IPS-NIHi11 (cell line): Measurements from ENCODE around the gene GPRC5D.
A peak's percentile ranks its signal among the peaks of the same experiment; 100 is the strongest.

Experiments
- DNase-seq: peaks from one replicate; pipeline ENCODE4 v3.0.0; 2012; ENCODE audit warnings: mixed read lengths, low spot score

GPRC5D gene

DNA sequence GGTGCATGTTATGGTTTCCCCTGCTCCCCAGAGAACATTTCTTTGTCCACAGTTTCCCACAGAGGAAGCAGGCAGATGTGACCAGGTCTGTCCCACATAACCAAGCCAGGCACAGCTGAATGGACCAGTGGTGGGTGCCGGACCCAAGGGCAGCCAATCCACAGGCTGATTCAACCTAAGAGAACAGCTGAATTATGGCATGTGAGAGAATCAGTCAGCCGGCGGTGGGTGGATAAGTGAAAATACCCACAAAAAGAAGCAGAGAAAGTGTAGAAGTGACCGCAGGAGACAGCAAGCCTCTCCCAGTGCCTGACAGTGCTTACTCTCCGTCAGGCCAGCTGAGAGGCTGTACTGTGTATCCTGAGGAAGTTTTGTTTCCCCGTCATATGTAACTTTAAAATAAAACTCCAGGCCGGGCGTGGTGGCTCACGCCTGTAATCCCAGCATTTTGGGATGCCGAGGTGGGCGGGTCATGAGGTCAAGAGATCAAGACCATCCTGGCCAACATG lies 14.9 kb downstream of the GPRC5D start:
- no peak for DNase-seq

DNA sequence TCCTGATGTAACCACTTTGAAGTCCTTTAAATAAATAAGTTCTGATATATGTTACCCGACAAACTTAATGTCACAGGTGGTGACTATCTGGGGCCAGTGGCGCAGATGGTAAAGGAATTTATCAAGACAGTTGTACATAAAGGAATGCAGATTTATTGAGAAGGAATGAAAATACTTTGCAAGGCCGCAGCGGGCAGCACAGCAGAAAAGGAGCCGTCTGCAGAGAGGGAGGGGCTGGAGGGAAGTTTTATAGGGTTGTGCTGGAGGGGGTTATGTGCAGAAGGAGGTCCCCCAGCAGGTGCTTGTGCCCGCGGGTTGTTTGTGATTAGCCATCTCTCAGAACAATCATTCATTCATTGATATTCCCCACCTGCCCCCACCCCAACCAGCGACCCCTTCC lies 17.4 kb downstream of the GPRC5D start:
- no peak for DNase-seq

DNA sequence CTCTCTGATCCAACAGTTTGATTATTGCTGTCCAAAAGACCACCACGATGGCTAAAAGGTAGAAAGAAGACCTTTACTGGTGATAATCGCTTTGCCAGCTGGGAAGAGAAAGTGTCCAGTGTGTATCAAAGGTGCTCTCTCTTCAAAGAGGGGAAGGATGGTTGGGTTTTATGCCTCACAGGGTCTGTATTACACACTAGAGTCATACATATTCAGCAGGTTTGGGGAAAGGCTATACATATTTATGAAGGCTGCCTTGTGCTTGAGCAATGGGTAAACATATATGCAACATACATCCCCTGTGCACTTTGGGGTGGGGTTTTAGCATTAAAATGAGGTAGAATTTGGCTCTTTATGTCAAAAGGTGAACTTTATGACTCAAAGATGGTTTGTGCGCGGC lies 18.2 kb downstream of the GPRC5D start:
- DNase-seq = no peak

DNA sequence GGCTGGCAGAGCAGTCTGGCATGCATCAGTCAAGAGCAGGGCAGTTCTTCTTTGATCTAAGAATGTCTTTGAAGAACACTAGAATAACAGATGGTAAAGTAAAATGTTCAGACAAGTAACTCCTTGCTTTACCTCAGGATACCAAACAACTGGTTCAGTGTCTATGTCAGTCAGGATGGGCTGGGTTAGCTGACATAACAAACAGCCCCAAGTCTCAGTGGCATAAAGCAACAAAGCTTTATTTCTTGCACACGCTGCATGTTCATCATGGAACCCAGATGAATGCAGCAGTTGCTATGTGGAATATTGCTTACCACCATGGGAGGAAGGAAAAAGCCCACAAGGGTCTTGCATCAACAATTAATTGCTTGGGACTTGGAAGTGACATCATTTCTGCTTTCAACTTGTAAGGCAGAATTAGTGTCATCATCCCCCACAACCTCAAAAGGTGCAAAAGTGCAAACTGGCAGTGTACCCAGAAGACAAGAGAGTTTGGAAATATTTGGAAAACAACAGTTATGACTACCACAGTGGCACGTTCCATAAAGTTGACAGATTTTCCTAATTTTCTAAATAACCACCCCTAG lies 21.2 kb downstream of the GPRC5D start:
- no peak for DNase-seq

DNA sequence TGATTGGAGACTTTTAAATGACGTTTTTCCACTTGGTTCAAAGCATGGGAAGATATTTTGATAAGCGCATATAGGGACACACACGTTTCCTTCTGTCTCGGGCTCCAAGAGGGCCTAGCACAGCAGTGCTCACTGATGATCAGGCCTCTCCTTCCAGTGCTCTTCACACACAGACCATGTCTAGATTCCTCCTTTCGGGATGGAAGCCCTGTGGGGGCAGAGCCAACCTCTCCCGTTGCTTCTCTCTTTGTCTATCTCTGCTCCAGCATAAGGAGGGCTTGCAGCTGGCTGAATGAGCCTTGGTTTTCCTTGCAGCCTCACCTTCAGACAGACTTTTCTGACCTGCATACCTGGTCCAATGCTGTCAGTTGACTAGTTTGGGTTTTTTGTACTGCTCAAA lies 22.3 kb downstream of the GPRC5D start:
- no peak for DNase-seq

DNA sequence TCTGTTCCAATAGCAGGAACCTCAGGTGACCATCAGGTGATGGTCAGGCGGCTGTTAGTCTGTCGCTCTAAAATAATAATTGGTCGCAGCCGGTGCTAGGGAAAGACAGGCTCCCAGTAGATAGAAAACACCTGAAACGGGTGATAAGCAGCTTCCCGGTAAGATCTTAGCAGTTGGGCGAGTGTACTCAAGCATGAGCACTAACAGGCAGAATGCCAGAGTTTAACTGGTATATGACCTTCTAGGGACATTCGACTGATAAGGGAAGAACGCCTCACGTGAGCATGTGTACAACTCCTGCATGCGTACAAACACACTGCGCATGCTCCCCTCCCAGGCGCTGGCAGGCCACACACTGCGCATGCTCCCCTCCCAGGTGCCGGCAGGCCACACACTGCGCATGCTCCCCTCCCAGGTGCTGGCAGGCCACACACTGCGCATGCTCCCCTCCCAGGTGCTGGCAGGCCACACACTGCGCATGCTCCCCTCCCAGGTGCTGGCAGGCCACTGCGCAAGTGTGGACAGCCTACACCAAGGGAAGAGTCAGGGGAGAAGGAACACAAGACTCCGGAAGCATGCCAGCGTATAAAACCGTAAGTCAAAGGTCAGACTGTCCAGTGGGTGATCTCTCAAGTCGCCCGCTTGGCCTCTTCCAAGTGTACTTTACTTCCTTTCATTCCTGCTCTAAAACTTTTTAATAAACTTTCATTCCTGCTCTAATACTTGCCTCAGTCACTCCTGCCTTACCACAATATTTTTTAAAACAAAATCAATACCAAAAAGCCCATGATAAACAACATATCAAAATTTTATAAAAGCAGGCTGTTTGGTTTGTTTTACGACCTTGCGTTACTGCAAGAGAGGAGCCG lies 24.5 kb downstream of the GPRC5D start:
- peak; percentile 50 for DNase-seq

DNA sequence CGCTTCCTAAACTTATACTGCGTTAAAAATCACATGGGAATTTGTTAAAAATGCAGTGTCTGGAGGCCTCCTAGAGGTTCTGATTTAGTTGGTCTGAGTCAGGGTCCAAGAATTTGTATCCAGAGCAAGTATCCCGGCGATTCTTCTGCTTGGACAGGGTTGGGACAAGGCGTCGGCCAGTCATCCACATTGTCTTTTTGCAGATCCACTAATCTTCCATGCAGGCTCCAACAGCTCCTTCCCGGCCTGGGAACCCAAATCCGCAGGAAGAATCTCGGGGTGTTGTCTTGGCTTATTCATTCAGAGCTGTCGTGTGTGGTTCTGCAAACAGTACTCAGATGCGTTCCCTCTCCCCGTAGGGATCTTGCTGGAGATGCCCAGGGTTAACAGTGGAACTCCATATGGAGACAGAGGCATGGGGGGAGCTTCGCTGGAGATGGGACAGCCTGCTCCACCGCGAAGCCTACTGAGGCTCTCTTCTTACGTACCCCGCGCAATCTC lies 25.3 kb downstream of the GPRC5D start:
- no peak for DNase-seq

DNA sequence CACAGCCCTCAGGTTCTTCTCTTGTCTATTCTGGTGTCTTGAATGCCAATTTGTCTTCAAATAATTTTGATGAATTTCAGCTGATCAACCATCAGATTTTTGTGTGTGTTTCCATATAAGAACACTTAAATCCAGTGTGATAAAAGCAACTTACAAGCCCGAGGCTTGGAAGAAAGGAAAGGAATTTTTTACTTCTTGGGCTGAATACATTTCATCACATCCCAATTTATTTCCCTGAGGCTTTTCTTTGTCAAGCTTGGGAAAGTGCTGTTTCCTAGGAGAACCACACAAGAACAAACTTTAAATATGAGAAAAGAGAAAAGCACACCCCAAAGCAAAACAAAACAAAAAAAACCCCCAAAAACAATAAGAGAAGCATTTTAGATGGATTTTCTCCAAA lies 26.6 kb downstream of the GPRC5D start:
- DNase-seq = no peak

DNA sequence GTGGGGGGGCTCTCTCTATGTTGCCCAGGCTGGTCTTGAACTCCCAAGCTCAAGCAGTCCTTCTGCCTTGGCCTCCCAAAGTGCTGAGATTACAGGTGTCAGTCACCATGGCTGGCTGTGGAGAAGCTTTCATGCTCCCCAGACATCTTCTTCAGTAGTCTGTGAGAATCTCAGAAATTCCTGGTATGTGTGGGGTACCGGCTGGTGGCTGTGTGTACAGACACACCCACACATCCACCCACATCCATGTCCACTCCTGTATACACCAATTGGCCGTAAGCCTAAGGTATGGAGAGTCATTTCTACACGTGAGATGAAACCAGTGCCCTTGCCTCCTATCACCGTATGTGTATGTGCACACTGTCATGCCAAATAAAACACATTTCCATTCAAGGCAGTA lies 27.8 kb downstream of the GPRC5D start:
- DNase-seq = no peak

DNA sequence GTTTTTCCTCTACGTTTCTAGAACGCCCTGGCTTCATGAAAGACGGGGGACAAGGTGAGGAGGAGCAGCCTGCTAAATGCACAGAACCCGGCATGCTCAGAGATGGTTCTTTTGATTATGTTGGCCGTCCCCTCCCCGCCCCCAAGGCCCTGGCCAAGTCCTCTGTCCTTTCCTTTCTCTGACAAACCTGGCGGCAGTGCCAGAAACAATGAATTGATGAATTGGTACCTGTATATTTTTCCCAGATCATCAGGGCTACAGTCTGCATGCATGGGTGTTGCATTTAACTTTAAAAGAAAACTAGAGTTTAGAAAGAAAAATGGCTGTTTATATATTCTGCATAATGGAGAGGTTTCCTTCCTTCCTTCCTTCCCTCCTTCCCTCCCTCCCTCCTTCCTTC lies 29.0 kb downstream of the GPRC5D start:
- DNase-seq = no peak

DNA sequence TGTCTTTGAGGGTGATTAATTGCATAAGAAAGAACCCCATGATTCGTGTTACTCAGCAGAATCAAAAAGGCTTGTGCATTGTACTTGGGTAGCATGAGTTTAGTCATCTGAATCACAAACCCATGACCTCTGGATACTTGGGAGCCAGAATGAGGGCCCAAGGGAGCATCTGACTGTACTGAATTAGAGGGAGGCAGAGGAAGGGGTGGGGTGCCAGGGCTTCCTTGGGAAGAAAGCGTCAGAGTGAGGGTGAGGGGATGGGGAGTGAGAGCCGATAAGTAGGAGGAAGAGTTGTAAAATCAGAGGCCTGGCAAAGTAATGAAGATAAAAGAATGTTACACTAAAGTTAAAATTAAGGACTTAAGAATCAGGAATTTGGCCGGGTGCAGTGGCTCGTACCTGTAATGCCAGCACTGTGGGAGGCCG lies 29.8 kb downstream of the GPRC5D start:
- DNase-seq = no peak

DNA sequence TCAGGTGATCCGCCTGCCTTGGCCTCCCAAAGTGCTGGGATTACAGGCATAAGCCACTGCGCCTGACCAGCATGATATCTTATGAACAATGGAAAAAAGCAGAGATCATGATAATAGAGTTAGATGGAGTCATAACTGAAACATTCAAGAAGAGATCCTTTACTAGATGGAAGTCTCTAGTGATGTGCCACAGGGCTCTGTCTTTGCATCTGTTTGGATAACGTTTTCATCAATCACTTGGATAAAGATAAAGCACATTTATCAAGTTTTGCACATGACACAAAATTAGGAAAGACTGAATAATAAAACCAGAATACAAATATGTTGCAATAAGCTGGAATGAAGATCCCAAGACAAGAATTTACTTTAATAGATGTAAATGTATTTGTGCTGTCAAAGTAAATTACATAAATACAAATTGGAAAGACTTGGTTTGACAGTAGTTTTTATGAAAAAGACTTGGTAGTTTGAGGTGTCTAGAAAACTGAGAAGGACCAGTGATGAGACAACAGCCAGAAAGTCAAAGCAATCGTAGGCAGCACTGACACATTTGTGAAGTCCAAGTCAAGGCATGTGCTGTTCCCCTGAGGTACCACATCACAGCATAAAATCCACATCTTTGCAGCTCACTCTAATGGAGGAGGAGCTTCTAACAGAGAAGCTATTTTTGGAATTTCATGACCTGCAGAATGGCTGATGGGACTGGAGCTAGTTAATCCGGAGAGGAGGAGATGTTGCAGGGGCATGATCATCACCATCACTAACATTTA lies 32.1 kb downstream of the GPRC5D start:
- no peak for DNase-seq

DNA sequence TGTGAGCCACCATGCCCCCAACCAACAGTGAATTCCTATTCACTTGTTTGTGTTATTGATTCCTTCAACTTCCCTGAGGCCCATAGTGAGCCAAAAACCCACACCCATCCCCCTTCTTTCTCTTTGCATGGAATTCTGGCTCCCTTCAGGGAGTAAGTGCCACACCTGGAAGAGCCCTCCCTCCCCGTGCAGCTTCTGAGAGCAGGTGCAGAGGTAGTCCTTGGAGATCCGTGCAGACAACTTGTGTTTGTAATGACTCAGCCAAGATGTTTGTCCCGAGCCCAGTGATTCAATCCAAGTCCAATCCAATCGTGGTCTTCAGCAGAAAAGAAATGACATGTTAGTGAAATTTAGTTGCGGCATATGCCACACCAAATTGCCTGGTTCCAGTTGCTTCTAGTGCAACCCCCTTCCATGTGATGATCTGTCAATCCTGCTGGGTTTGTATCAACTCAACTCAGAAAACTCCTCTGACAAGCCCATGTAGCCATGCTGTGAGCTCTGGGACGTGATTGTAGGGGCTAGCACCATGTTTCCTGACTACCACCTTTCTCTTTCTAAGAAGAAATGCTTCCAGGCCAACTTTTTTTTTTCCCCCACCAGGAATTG lies 33.1 kb downstream of the GPRC5D start:
- no peak for DNase-seq

DNA sequence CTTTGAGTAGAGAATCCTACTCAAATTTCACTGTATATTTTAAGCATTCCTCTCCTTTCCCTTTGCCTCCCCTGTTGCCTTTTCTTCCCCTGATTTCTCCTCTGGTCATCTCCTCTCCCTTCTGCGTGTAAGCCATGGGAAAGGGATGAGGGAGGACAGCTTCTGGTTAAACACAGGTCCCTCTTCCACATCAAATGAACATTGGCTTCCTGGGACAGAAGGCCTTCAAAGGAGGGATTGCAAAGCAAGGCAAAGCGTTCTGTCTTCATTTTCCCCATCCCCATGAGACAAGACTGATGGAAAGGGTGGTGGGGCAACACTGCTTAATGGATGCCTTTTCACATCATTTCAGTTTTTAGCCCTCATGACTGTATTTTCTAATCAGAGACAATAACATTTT lies 34.5 kb downstream of the GPRC5D start:
- DNase-seq = no peak

DNA sequence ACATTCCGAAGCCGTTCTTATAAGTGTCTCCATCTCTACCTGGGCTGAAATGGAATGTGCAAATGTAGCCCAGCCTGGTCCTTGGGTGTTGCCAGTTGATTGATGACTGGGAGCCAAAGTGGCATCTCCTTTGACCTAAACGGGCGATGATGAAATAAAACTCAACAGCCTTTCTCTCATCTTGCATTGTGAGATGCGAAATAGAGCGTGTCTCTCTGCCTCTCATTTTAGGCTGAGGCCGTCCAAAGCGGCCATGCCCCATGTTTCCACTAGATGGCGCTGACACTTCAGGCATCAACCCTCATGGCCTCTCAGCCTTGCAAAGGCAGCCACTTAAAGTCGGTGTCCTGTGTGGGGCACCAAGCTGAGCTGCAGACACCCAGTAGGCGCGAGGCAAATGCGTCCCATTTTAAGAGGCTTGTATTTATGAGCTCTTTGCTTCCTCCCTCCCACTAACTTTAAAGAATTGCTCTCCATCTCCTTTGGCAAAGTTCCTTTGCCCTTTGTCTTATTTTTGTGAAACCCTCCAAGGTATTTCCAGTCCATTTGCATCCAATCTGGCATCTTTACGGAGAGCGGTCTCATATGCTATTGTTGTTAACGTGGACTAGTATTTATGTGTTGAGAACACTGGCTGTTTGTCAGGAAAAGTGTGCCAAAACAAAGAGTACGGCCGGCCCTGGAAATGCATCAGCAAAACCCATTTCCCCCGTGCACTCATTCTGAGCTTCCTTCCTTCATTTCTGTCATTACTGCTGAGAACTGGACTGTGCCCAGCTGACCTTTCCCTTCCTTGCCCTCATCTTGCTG lies 35.6 kb downstream of the GPRC5D start:
- DNase-seq = peak; percentile 84

DNA sequence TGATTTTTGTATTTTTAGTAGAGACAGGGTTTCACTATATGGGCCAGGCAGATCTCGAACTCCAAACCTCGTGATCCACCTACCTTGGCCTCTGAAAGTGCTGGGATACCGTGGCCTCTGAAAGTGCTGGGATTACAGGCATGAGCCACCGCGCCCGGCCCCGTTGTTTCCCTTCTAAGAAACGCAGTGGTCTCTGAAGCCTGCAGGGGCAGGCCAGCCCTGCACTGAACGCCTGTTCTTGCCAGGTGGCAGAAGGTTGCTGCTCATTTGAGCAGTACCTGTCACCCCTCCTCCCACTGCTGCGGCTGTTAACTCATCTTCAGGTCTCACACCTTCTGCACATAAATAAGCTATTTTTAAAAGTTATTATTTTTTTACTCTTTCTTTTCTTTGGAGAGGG lies 36.3 kb downstream of the GPRC5D start:
- peak; percentile 38 for DNase-seq

DNA sequence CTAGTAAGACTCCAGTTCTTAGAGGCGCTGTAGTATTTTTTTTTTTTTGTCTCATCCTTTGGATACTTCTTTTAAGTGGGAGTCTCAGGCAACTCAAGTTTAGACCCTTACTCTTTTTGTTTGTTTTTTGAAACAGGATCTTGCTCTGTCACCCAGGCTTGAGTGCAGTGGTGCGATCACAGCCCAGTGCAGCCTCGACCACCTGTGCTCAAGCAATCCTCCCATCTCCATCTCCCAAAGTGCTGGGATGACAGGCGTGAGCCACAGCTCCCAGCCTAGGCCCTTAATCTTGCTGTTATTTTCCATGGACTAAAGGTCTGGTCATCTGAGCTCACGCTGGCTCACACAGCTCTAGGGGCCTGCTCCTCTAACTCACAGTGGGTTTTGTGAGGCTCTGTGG lies 39.3 kb downstream of the GPRC5D start:
- DNase-seq = no peak

DNA sequence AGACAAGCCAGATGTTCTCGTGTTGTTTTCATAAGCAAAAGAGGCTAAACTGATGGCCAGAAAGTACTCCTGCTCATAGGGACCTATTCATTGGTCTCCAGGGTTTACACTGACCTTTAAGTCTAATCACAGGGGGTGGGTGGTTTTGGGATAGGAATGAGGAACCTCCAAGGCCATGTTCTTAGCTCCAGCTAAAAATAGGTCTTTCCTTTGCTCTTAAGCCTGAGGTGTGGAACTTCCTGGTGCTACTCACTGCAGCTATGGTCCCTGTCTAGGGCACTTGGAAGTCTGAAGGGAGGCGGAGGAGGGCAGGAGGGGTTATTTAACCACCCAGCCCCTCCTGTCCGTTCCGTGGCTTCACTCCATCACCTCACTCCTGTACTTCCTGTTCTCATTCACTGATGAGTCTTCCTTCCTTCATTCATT lies 42.0 kb downstream of the GPRC5D start:
- DNase-seq = no peak

DNA sequence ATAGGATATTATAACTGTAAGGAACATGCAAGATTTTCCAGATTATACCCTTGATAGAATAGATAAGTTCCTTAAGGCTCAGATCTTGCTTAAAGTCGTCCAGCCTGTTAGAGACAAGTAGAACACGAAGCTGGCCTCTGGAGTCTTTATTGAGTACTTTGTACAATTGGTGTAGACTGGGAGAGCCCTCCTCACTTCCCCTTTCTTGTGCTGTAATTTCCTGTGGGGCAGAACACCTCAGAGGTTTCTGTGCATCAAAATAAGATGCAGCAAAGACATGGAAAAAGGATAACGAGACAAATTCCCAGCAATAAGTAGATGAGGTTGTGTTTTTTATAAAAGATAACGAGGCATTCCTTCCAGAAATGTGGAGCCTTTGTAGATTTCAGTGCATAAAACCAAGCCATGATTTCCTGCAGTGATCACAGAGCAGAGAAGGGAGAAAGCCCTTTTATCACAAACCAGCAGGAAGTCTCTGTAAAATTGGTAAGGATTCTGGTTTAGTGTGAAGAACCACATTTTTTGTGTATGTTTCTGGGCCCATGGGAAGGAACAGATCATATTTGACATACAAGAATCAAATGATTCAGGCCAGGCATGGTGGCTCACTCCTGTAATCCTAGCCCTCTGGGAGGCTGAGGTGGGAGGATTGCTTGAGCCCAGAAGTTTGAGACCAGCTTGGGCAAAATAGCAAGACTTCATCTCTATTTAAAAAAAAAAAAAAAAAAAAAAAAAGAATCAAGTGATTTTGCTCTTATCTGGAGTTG lies 42.6 kb downstream of the GPRC5D start:
- no peak for DNase-seq

DNA sequence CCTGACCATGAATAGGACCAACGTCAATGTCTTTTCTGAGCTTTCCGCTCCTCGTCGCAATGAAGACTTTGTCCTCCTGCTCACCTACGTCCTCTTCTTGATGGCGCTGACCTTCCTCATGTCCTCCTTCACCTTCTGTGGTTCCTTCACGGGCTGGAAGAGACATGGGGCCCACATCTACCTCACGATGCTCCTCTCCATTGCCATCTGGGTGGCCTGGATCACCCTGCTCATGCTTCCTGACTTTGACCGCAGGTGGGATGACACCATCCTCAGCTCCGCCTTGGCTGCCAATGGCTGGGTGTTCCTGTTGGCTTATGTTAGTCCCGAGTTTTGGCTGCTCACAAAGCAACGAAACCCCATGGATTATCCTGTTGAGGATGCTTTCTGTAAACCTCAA lies 43.3 kb downstream of the GPRC5D start:
- DNase-seq = no peak

DNA sequence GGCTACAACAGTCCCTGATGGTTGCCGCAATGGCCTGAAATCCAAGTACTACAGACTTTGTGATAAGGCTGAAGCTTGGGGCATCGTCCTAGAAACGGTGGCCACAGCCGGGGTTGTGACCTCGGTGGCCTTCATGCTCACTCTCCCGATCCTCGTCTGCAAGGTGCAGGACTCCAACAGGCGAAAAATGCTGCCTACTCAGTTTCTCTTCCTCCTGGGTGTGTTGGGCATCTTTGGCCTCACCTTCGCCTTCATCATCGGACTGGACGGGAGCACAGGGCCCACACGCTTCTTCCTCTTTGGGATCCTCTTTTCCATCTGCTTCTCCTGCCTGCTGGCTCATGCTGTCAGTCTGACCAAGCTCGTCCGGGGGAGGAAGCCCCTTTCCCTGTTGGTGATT lies 43.7 kb downstream of the GPRC5D start:
- no peak for DNase-seq
